Activated T-cell treated with anti-CD3 and anti-CD28 coated beads, Interleukin-2, amount 50 U/mL, for 1 hour (primary cell): ENCODE data around the gene ASB18.

Experiments
- DNase-seq: peaks from one replicate; pipeline ENCODE4 v3.0.0-alpha.2; 2020

Gene ASB18

GRCh38 chr2:236172255-236173035 lies 91.8 kb downstream of the ASB18 start:
- DNase-seq, result no peak

GRCh38 chr2:236171680-236172254 lies 92.4 kb downstream of the ASB18 start:
- DNase-seq, result no peak

GRCh38 chr2:236171181-236171679 lies 93.0 kb downstream of the ASB18 start:
- DNase-seq, result no peak

- DNase-seq, result no peak
Observed at GRCh38 chr2:236170590-236171165, 93.5 kb downstream of the ASB18 start.

- no peak for DNase-seq
Observed at GRCh38 chr2:236169741-236170589, 94.2 kb downstream of the ASB18 start.

GRCh38 chr2:236169151-236169721 lies 95.0 kb downstream of the ASB18 start:
- no peak for DNase-seq

- DNase-seq, result no peak
Observed at GRCh38 chr2:236168110-236169080, 95.8 kb downstream of the ASB18 start, which contains the start of gene GBX2. TSS of gene GBX2 (minus strand) at chr2:236168386. CDS start at chr2:236167971, 415 bp downstream.

- DNase-seq, result no peak
Observed at GRCh38 chr2:236167297-236168109, 96.7 kb downstream of the ASB18 start.

- no peak for DNase-seq
Observed at GRCh38 chr2:236166796-236167296, 97.4 kb downstream of the ASB18 start.

GRCh38 chr2:236165842-236166795 lies 98.1 kb downstream of the ASB18 start:
- no peak for DNase-seq

- no peak for DNase-seq
Observed at GRCh38 chr2:236164925-236165841, 99.0 kb downstream of the ASB18 start.

GRCh38 chr2:236164201-236164924 lies 99.8 kb downstream of the ASB18 start:
- DNase-seq, result no peak

GRCh38 chr2:236163471-236164200 lies 100.6 kb downstream of the ASB18 start:
- no peak for DNase-seq

- no peak for DNase-seq
Observed at GRCh38 chr2:236162882-236163470, 101.2 kb downstream of the ASB18 start.

GRCh38 chr2:236162031-236162845 lies 102.0 kb downstream of the ASB18 start:
- no peak for DNase-seq
